SK-N-MC (cell line): ENCODE results near the gene CITED4.

Experiments
- DNase-seq: peaks from one replicate; pipeline ENCODE4 v3.0.0-alpha.2; 2011; ENCODE audit warnings: low read depth, low spot score
- H3K27ac ChIP-seq: fragments of 200-600 bp; sonication (generic); 2 replicates; pipeline ENCODE4 v1.5.1; 2016; ENCODE audit warnings: mixed run types
- H3K36me3 ChIP-seq: fragments of 200-600 bp; sonication (generic); 2 replicates; pipeline ENCODE4 v1.6.1; 2017; ENCODE audit warnings: antibody characterized with exemption, low read length, mixed read lengths; ENCODE audit not compliant: insufficient read depth
- H3K4me3 ChIP-seq: fragments of 200-600 bp; sonication (generic); 2 replicates; pipeline ENCODE4 v1.5.1; 2016
- H3K9ac ChIP-seq: fragments of 200-600 bp; sonication (generic); 2 replicates; pipeline ENCODE4 v1.8.0; 2017; ENCODE audit warnings: mixed run types, mixed read lengths; ENCODE audit not compliant: insufficient read length
- H3K9me3 ChIP-seq: fragments of 200-600 bp; sonication (generic); 2 replicates; pipeline ENCODE4 v1.6.1; 2017; ENCODE audit warnings: low read depth, mild to moderate bottlenecking, antibody characterized with exemption, low read length, moderate library complexity, mixed read lengths
- EZH2 ChIP-seq: fragments of 200-600 bp; sonication (generic); IDR thresholded peaks from one replicate; pipeline ENCODE4 v1.6.1; 2017; ENCODE audit warnings: antibody characterized with exemption
- FOXP2 ChIP-seq: optimal IDR thresholded peaks from 2 replicates; pipeline ENCODE3; 2011; ENCODE audit warnings: mild to moderate bottlenecking, moderate library complexity; ENCODE audit not compliant: insufficient read depth; ENCODE audit errors: extremely low read length, control extremely low read depth
- POLR2AphosphoS5 ChIP-seq: IDR thresholded peaks from 2 replicates; pipeline ENCODE4 v1.6.1; 2012; ENCODE audit warnings: mild to moderate bottlenecking, low read depth, low read length, borderline replicate concordance

CITED4 gene

GRCh38 chr1:40893946-40894345, 31.8 kb upstream of the CITED4 start:
- H3K27ac ChIP-seq, result no peak overlapping the region
- no peaks in the 10 kb centered on the region; the same call in 1 of the 2 replicates for H3K9me3 ChIP-seq
- no peak overlapping the region for H3K9ac ChIP-seq
- no peaks in the 10 kb centered on the region for H3K36me3 ChIP-seq
- no peak overlapping the region for H3K4me3 ChIP-seq
- no peak for TF ChIP-seq POLR2AphosphoS5
- TF ChIP-seq FOXP2, result no peak
- TF ChIP-seq EZH2, result no peak
- DNase-seq, result no peak

- no peak overlapping the region for H3K27ac ChIP-seq
- no peak overlapping the region for H3K9ac ChIP-seq
- no peak for DNase-seq
These were observed 30.2 kb upstream of the CITED4 start for GRCh38 chr1:40892354-40892753.

GRCh38 chr1:40890771-40891170, 28.6 kb upstream of the CITED4 start:
- Histone ChIP-seq H3K9me3 (no peaks in the 10 kb centered on the region; the same call in 1 of the 2 replicates), H3K9ac (no peak overlapping the region), H3K27ac (no peak overlapping the region), H3K4me3 (no peak overlapping the region), H3K36me3 (no peaks in the 10 kb centered on the region)
- DNase-seq, result no peak
- TF ChIP-seq EZH2, result no peak
- no peak for TF ChIP-seq POLR2AphosphoS5
- TF ChIP-seq FOXP2, result no peak

More at GRCh38 chr1:40892354-40892753, 30.2 kb upstream of the CITED4 start:
- H3K4me3 ChIP-seq, result no peak overlapping the region
- no peaks in the 10 kb centered on the region for H3K36me3 ChIP-seq
- no peak for TF ChIP-seq EZH2
- TF ChIP-seq FOXP2, result no peak
- no peak for TF ChIP-seq POLR2AphosphoS5
- no peaks in the 10 kb centered on the region; the same call in 1 of the 2 replicates for H3K9me3 ChIP-seq

GRCh38 chr1:40887652-40888051, 25.5 kb upstream of the CITED4 start:
- no peak for TF ChIP-seq POLR2AphosphoS5
- no peak for TF ChIP-seq EZH2
- TF ChIP-seq FOXP2, result no peak
- Histone ChIP-seq H3K4me3 (no peak overlapping the region), H3K9me3 (no peaks in the 10 kb centered on the region), H3K36me3 (no peaks in the 10 kb centered on the region), H3K9ac (no peak overlapping the region), H3K27ac (no peak overlapping the region)
- no peak for DNase-seq

- no peak for TF ChIP-seq FOXP2
- TF ChIP-seq EZH2, result no peak
- TF ChIP-seq POLR2AphosphoS5, result no peak
- DNase-seq, result no peak
These were observed 24.8 kb upstream of the CITED4 start for GRCh38 chr1:40887012-40887378.

GRCh38 chr1:40886318-40887011, 24.3 kb upstream of the CITED4 start:
- TF ChIP-seq EZH2, result no peak
- TF ChIP-seq POLR2AphosphoS5, result no peak
- no peak for TF ChIP-seq FOXP2
- H3K27ac ChIP-seq, result no peak overlapping the region
- H3K9ac ChIP-seq, result no peak overlapping the region
- no peaks in the 10 kb centered on the region for H3K9me3 ChIP-seq
- H3K4me3 ChIP-seq, result no peak overlapping the region
- H3K36me3 ChIP-seq, result no peaks in the 10 kb centered on the region
- no peak for DNase-seq

More at GRCh38 chr1:40887012-40887378, 24.8 kb upstream of the CITED4 start:
- H3K36me3 ChIP-seq, result no peaks in the 10 kb centered on the region
- H3K4me3 ChIP-seq, result no peak overlapping the region
- no peak overlapping the region for H3K27ac ChIP-seq
- no peaks in the 10 kb centered on the region for H3K9me3 ChIP-seq
- H3K9ac ChIP-seq, result no peak overlapping the region

GRCh38 chr1:40884055-40884795, 22.1 kb upstream of the CITED4 start:
- Histone ChIP-seq H3K9ac (no peak overlapping the region), H3K4me3 (no peak overlapping the region), H3K9me3 (no peaks in the 10 kb centered on the region), H3K27ac (no peak overlapping the region), H3K36me3 (no peaks in the 10 kb centered on the region)
- no peak for TF ChIP-seq POLR2AphosphoS5
- no peak for TF ChIP-seq FOXP2
- TF ChIP-seq EZH2, result no peak
- DNase-seq, result no peak

- Histone ChIP-seq H3K9ac (no peak overlapping the region), H3K9me3 (no peaks in the 10 kb centered on the region), H3K36me3 (no peaks in the 10 kb centered on the region), H3K27ac (no peak overlapping the region), H3K4me3 (no peak overlapping the region)
- TF ChIP-seq EZH2, result no peak
- TF ChIP-seq FOXP2, result no peak
- TF ChIP-seq POLR2AphosphoS5, result no peak
- DNase-seq, result no peak
These were observed 18.8 kb upstream of the CITED4 start for GRCh38 chr1:40880813-40881549.
